ENCODE measurements around the gene SLC25A24.

DNA sequence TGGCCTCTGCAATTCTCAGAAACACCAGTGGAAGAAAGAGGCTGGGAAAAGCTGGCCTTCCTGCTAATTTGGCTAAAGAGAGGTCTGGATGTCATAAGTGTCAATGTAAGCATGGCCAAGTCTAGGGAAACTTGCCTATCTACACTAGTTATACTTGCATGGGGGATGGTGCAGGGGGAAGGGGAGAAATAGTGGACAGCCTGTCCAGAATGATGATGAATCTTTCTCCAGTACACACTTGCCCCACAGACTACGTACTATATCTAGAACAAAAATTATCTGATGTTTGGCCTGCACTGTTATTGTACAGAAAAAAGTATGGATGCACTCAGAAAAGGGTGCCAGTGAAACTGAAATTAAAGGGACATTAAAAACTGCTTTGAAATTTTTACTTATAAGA lies 114.5 kb downstream of the SLC25A24 start:
- TF ChIP-seq, protein P1, sequence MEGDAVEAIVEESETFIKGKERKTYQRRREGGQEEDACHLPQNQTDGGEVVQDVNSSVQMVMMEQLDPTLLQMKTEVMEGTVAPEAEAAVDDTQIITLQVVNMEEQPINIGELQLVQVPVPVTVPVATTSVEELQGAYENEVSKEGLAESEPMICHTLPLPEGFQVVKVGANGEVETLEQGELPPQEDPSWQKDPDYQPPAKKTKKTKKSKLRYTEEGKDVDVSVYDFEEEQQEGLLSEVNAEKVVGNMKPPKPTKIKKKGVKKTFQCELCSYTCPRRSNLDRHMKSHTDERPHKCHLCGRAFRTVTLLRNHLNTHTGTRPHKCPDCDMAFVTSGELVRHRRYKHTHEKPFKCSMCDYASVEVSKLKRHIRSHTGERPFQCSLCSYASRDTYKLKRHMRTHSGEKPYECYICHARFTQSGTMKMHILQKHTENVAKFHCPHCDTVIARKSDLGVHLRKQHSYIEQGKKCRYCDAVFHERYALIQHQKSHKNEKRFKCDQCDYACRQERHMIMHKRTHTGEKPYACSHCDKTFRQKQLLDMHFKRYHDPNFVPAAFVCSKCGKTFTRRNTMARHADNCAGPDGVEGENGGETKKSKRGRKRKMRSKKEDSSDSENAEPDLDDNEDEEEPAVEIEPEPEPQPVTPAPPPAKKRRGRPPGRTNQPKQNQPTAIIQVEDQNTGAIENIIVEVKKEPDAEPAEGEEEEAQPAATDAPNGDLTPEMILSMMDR (IDR thresholded peaks at IDR 0.05; ENCODE audit: insufficient read depth, low read length, poor library complexity, severe bottlenecking) = no peak
- TF ChIP-seq EZH2phosphoT487 (conservative IDR thresholded peaks at IDR 0.05; ENCODE audit: low read length) = no peak

Measured in SU-DHL-6 (cell line).